Activated effector memory CD4-positive, alpha-beta T cell treated with Interleukin-2 at 50 U/mL for 16 hours (primary cell): ENCODE measurements around the gene POTEB2.
"Not testable (repeated sequence)": the region's sequence is repeated elsewhere in the genome, so short reads cannot be mapped to it uniquely, and the experiment has no call there.

ENCODE experiments used
- DNase-seq: peaks from one replicate; pipeline ENCODE4 v3.0.0-alpha.2; 2020

POTEB2 gene

DNA sequence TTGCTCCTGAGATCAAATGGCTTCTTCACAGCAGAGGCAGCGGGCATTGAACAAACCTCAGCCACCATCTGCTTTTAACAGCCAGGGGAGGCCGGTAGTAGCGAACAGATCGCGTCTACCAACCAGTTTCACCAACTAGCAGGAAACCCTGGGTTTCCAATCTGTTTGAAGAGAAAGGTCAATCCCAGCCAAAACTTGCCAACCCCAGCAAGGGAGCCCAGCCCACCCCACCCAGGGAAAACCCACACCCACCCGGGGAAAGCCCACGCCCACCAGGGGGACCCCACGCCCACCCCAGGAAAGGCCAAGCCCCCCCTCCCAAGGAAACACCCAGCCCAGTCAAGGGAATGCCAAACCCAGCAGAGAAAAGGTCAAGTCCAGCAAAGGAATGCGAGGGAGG lies at the start of gene POTEB2:
POTEB2 (minus strand) TSS at position 101 of the 400 bp plus-strand sequence; CDS start at position 68, 33 bp downstream.
- DNase-seq: not testable (repeated sequence)

DNA sequence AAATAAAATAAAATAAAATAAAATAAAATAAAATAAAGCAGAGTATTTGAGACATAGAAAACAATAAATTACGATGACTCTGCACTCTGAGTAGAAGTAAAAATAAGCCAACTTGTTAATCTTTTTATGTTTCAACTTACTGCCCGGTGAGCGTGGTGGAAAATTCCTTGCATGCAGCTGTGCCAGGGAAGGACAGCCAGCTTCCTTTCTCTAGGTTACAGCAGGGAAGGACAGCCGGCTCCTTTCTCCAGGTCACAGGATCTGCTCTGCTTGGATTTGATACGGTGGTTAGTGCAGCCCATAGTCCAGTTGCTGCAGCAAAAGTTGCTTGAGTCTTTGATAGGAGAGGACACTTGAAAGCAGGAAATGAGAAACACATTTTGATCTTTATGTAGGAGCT lies 13.8 kb upstream of the POTEB2 start:
- not testable (repeated sequence) for DNase-seq

DNA sequence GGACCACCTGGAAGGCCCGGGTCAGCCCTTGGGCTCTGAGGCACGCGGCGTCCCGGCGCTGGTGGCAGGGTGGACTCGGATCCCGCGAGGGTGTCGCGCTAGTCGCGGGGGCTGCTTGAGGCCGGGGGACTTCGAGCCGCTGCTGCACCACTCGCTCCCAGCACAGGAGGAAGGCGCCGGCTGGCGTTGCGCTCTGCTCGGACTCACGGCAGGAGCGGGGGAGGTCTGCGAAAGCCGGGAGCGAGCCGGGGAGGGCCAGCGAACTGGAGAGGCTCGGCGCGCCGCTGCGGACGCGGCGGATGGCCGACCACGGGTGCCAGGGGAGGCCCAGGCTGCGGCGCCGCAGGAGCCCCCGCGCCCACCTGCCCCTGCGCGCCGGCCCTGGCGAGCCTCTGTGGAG lies 12.3 kb upstream of the POTEB2 start:
- DNase-seq: not testable (repeated sequence)

DNA sequence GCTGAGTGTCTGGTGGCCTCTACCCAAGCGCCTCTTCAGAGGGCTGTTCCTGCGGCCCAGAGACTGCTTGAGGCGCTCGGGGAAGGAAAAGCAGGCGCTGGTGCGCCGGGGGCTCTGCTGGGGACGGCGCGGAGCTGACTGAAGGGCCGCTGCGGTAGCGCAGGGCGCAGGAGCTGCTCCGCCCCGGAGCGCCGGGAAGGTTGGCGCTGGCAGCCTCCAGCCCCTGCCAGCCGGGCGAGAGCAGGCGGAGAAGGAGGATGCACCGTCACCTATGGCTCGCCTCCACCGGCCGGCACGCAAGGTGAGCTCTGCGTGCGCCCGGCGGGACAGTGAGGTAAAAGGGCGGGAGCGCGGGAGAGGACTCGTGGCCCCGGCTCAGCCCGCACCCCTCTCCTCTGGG lies 11.7 kb upstream of the POTEB2 start:
- not testable (repeated sequence) for DNase-seq
